RPMI8226 (cell line): ENCODE results near the gene SLC13A3.
A peak's percentile ranks its signal among the peaks of the same experiment; 100 is the strongest.

Experiments
- DNase-seq: peaks from one replicate; pipeline ENCODE4 v3.0.0-alpha.2; 2015

The SLC13A3 gene

DNA sequence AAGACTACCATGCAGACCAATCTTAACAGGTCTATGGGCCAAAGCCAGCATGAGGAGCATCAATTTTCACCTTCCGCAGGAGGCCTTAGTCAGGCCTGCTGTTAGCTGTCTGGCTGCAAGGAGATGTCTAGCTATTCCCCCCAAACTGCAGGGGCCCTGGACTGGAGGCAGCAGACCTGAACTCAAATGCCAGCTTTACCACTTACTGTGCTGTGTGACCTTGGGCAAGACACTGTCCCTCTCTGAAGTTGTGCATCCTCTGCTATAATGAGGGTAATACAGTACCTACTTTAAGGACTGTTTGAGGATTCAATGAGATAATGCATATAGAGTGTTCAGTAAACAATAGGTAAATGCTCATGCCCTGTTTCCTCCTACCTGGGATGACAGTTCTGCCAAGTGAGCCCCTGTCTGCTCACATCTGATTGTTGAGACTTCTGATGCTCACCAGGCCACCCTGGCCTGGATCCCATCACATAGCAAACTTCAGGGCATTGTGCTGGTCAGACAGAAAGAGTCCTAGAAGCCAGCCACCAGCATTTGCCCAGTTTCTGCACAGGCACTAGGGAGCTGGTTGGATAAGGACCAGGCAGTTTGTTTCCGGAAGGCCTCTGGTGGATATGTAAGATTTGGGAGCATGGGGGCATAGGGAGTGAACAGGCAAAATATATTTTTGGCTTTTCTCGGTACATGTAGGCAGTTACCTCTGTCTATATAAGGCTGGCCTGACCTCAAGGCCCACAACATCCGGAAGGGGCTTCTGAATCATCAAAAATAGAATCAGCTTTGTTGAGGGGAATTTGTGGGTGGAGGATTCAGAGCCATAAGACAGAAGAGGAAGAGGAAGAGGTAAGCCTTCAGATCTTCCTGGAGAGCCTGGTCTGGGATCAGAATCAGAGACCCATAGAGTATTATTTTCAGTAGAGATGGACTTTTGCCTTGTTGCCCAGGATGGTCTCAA is 98.5 kb downstream of the SLC13A3 start:
- peak; percentile 69 for DNase-seq

DNA sequence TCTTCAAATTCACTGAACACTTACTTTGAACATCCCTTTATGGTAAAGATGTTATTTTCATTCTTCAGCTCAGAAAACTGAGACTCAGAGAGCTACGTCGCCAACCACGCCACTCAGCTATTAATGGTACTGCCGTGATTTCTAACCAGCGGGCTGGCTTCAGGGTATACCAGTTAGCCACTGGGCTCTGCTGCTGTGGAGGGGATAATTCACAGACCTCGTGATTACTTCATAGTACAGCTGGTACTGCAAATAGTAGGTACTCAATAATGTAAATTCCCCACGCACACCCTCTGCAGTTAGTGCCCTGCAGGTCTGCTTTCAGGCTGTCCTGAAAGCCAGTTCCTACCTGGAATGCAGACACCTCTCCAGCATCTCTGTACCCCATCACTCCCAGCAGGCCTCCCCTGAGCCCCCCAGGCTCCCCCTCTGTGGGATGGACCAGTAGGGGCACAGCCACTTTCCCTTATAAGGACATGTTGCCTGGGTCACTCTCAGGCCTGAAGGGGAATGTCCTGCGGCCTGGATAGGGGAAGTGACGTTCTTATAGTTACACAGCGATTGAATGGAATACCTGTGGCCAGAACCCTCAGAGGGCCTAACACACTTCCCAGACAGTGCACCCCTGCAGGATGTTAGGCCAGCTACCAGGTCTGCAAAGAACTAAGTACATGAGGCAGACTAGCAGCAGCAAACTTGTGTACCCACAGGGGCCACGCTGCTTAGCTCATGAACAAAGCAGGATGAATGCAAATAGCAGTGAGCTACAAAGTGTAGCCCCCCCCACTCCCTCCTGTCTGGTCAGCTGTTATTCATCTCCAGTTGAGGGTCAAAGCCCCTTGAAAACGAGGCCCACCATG is 99.5 kb downstream of the SLC13A3 start:
- DNase-seq = no peak

DNA sequence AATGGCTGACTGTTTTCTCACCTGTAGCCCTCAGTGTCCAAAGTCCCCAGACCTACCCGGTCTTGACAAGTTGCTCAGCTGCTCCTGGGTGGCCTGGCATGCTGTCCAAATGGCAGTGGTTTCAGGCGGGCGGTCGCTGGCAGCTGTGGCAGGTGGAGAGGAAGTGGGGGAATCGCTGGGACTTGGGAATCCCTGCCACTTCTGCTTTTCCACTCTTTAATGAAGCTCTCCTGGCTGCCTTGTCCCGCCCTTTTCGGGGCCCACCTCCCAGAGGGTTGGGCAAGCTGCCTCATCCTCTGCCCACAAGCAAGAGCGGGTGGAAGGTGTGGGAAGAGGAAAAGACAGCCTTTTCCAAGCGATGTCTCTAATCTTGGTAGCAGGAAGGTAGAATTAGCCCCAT is 100.8 kb downstream of the SLC13A3 start, which contains the start of gene OCSTAMP:
OCSTAMP (minus strand) TSS at position 194 of the 400 bp plus-strand sequence; CDS start at position 100, 94 bp downstream.
- DNase-seq = peak; percentile 73

DNA sequence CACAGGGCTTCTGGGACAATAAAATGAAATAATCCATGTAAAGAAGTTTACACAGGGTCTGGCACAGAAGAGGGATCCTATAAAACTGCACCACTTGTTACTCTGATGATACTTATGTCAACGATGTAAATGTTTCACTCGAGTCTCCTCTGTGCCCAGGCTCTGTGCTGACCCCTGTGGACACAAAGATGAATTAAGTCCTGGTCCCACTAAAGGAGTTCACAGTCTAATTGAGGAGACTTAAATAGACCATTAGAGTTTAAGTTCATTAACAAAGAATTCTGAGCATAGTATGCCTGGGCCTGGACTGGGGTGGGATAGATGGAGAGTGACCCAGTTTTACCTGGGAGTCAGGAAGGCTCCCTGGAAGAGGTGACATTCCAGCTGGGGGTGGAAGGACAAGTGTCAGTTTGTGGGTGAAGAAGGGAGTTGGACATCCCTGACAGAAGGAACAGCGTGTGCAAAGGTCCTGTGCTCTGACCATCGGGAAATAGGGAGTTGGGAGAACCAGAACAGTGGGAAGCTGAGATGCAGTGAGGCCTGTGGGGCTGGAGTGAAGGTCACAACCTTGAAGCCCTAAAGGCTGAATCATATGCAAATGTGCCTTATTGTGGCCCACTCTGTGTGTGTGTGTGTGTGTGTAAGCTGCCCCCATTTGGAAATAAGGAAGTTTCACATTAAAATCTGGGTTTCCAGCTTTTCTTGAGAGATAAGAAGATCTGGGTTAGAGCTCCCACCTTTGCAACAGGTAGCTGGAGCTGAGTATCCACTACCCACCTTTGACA is 101.9 kb downstream of the SLC13A3 start:
- DNase-seq = no peak

DNA sequence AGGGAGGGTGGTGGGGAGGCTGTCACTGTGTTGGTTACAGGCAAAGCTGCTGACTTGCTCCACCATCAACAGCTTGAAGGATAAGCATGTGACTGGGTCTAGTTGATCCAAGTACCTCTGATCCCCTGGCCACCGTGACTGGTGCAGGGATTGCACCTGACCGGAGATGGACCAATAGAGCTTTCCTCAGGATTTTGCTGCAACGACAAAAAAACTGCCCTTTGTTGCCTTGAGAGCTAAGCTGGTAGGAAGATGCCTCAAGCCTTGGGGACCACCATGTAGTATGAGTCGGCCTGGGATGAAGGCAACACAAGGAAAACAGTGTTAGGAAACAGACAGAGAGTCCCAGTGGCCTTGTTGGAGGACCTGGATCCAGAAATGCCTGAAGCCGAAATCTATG is 102.6 kb downstream of the SLC13A3 start:
- DNase-seq = no peak

DNA sequence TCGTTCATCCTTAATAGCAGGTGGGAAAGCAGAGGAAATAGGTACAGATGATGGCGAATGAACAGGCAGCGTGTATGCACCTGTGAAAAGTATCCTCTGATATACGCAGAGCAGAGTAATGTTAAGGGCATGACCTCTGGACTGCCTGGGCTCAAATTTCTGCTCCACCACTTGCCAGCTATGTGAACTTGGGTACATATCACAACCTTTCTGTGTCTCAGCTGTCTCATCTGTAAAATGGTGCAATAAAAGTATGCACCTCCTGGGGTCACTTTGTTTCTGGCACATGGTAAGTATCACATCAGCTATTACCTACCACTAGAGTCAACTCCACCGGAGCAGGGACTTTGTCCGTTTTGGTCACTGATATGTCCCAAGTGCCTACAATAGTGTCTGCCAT is 103.3 kb downstream of the SLC13A3 start:
- DNase-seq = no peak

DNA sequence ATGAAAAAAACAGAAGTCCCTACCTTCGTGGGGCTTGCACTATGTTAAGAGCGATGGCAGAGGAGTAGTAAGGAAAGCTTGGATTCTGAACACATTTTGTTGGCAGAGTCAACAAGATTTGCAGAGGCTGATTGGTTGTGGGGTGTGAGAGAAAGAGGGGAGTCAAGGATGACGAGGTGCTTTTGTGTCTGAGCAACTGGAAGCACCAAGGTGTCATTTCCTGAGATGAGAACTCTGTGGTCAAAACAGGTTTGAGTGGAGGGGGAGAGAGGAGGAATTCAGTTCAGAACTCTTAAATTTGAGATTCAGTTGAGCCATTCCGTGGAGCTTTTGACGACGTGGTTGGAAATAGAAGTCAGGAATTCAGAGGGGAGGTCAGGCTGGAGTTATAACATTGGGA is 104.3 kb downstream of the SLC13A3 start:
- no peak for DNase-seq

DNA sequence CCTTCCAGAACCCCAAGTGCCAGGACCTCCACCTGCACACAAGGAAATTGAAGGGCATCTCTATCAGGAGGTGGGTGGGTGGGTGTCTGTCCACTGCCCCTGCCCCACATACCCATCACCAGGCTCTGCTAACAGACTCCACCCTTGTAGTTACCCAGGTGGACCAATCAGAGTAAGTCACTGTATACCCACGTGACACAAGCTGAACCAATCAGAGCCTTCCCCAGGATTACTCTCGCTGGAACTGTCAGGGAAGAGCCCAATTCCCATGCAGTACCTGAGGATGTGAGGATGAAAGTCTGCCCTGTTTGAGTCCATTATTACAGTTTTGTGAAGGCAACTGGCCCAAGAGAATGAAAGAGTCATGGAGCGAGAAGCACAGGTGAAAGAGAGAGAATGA is 105.0 kb downstream of the SLC13A3 start:
- no peak for DNase-seq

DNA sequence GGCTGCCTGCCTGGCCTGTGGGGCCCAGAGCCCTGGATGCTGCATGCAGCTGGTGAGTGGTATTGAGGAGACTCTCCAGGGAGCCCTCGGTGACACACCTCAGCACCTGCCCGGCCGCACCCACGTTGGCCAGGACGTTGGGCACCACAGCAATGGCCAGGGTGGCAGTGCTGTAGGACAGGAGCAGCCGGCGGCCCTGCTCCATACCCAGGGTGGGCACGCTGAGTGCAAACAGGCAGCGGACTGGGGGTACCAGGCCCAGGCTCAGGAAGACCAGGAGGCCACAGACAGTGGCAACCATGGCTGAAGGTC is 105.5 kb downstream of the SLC13A3 start:
- no peak for DNase-seq

DNA sequence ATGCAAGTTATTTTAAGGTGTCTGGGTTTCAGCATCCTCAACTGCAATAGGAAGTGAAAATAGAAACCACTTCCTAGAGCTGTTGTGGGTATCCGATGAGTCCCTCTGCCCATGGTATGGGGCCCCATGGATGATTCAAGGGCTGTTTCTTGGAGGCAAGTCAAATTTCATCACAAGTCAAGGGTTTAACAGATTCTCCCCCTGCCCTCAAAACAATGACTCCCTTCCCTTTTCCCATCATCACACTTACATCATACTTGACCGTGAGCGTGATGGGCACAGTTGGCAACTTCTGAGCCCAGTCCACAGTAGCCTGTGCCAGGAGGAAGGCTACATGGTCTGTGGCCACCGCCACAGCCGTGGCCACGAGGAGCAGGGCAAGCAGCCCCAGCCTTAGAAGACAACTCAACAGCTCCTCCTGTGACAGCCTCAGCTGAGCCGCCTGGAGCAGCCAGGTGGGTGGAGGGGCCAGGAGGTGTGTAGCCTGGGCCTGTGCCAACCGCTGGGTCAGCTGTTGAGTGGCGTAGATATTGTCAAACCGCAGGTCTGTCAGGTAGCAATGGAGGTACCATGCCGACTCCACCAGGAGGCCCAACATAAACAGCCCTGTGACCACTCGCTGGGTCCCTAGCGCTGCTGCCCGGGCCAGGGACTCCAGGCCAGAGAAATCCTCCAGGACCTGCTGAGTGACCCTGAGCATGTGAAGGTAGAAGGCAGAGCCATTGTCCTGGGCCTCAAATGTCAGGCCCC is 106.0 kb downstream of the SLC13A3 start:
- DNase-seq = peak; percentile 95

DNA sequence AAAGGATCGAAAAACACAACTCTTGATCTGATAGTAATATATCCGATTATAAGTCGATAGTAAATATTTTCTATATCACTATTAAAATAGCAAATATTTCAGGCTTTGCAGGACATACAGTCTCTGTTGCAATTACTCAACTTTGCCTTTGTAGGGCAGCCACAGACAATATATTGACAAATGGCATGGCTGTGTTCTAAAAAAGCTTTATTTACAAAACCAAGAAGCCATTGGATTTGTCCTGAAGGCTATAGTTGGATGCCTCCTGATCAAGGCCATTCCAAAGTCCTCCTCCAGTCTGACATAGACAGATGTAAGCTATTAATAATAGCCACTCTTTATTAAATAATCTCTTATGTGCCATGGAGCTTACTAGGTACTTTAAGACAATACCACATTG is 106.7 kb downstream of the SLC13A3 start:
- DNase-seq = no peak

DNA sequence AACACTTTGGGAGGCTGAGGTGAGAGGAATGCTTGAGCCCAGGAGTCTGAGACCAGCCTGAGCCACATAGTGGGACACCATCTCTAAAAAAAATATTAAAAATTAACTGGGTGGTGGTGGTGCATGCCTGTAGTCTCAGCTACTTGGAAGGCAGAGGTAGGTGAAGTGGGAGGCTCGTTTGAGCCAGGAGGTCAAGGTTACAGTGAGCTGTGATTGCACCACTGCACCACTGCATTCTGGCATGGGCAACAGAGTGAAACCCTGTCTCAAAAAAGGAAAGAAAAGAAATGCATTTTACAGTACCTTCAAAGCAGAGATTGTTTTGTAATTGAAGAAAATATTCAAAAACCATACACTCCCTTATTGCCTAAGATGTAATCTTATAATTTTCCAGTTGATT is 107.3 kb downstream of the SLC13A3 start:
- DNase-seq = no peak

DNA sequence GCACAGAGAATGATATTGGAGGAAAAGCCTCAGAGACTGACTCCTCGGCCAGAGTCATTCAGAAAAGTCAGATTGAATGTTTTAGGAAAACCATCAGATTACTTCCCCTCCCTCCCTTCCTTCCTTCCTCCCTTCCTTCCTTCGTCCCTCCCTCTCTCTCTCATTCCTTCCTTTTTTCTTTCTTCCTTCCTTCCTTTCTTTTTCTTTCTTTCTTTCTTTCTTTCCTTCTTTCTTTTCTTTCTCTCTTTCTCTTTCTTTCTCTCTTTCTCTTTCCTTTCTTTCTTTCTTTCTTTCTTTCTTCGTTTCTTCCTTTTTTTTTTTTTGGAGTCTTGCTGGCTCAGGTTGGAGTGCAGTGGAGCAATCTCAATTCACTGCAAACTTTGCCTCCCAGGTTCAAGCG is 108.2 kb downstream of the SLC13A3 start:
- no peak for DNase-seq

DNA sequence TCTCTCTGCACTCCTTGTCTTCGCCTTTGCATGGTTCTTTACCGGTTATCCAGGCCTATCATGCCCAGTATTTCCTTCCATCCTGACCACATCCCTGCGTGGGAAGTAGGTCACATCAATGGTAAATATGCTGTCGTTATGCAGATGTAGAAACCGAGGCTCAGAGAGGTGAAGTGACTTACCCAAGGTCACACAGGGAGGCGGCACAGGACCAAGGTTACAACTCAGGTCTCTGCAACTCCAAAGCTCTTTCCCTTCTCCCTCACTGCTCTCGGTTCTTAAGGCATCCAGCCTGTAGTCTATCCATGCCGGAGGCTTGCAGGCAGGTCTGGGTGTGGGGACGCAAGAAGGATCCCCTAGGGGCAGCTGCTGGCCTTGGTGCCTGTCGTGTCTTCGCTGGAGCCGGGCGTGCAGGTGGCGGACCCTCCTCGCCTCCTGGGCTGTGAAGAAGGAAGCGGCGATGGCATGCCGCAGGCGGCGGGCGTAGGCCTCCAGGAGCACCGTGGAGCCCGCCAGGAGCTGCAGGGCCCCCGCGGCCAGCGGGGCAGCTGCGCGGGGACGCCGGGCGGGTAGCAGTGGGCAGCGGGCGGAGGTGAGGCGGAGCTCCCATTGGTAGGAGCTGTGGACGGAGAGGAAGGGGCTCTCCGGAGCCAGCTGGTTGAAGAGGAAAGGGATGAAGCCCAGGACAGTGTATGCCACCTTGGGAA is 109.9 kb downstream of the SLC13A3 start:
- DNase-seq = no peak

DNA sequence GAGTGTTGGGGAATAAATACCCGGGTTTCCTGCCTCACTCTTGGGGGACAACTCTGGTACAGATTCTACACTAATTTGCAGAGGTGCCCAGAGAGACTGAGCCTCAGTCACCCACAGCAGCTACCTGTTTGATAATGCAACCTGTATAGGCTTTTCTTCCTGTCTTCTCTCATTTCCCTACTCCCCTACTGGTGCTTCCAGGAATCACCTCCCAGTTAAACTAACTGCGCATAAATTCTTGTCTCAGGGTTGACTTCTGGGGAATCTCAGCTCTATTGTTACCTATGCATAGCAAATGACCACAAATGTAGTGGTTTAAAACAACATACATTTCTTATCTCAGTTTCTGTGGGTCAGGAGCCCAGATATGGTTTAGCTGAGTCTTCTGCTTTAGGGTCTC is 112.1 kb downstream of the SLC13A3 start:
- no peak for DNase-seq

DNA sequence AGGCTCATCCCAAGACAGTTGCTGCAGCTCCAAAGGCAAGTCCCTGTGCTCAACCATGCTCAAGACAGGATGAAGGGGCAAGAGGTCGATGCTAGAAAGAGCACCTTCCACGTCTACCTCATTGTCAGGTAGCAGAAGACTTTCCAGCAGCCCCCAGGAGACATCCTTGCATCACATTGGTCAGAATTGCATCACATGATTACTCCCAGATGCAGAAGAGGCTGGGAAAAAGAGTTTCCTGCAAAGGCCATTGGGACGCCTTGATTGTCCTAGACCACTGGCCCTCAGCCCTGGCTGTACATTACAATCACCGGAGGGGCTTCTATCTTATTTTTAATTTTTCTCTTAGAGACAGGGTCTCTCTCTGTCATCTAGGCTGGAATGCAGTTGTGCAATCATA is 120.6 kb downstream of the SLC13A3 start:
- no peak for DNase-seq

DNA sequence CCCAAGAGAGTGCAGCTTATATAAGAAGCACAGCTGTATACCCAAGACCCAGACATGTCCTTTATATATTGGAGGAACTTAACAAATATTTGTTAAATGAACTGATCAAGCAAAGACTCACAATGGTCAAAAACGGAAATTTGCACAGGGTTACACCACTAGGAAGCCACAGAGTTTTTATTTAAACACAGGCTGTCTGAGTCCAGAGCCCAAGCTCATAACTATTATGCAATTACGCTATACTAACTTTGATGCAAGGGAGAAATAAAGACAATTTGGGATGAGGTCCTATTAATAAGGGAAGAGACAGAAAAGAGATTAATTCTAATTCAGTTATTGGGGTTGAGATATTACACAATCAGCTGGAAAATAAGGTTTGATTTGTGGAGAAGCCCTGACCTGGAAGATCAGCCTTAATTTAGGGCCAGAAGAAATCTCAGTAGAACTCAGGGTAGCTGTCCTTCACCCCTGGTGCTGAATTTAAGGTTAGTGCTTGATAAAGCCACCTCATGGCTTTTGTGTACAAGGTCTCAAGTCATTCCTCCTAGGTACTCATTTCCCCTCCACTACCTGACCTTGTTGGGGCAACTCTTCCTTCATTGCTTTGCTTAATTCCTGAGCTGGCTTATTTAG is 127.4 kb downstream of the SLC13A3 start:
- DNase-seq = peak; percentile 33

DNA sequence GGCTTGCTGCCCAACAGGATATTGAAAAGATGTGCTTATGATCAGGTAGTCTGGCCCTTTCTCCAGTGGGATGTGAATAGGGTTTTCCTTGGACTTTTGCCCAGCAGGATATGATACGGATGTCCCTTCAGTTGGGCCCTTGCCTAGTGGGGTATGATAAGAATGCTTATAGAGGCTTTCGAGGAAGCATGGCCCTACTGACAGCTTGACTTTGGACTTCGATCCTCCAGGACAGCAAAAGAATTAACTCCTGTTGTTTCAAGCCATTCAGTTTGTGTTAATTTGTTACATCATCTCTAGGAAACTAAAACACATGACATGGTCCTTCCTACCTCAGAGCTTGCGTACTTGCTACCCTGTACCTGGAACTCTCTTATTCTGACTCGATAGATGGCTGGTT is 128.2 kb downstream of the SLC13A3 start:
- no peak for DNase-seq

DNA sequence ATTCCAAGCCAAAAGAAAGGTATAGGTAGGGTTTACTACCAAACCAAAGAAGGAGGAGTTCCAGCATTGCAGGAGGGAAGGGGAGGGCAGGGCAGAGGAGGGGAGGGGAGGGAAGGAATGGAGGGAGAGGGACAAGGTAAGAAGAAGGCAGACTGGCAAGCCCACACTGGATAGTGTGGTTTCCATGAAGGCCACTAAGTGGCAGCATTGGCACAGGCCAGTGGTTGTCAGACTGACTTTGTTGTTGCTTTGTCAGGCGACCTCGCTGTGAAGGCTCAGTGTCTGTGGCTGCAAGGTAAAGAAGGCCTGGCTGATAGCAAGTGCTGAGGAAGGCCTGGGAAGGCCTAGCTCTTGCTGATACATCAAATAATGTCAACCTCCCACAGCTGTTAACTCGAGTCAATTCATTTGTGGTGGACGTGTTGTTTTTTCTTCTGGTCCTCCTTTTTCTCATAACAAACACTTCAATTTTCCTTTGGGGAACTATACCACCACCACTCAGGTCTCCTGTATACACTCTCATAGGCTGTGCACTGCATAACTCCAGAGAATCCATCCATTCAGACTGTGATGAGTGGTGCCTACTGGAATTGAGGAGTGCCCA is 130.2 kb downstream of the SLC13A3 start:
- DNase-seq = peak; percentile 70

DNA sequence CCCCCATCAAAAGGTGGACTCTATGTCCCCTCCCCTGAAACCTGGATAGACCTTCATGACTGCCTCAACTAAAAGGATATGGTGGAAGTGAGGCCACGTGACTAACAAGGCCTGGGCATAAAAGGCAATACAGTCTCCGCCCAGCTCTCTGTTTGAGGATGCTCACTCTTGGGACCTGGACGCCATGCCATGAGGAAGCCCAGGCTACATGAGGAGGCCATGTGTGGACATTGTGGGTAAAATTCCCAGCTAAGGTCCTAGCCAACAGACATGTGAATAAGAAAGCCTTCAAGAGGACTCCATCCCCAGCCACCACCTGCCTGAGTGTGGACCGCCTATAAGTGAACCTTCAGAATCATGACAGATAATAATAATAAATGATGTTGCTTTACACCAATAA is 130.7 kb downstream of the SLC13A3 start:
- no peak for DNase-seq
